AG04450 (cell line): Measurements from ENCODE around the gene CATSPER3. TPM values are rescaled to one million over a fixed set of nuclear protein-coding genes. Genes with fewer than 3 reads are reported as not detected.
"Not testable (repeated sequence)": the region's sequence is repeated elsewhere in the genome, so short reads cannot be mapped to it uniquely, and the experiment has no call there.

Experiments
- CTCF ChIA-PET: fragments of 300-600, 350-600 bp; formaldehyde crosslinking; extraction: SDS; loops from one replicate; lab custom pipeline; 2022; ENCODE audit warnings: antibody characterized with exemption, inconsistent platforms; lab: Charles Lee
- POLR2A ChIA-PET: fragments of 350-600 bp; formaldehyde crosslinking; extraction: SDS; loops from one replicate; lab custom pipeline; 2021; ENCODE audit warnings: antibody characterized with exemption, inconsistent platforms; lab: Yijun Ruan, JAX
- DNase-seq: peaks from one replicate; pipeline ENCODE4 v3.0.0-alpha.2; 2011; ENCODE audit warnings: low read depth, low spot score
- H3K27ac ChIP-seq: one replicate; pipeline ENCODE4 v1.5.1; 2012; ENCODE audit warnings: low read depth, low read length, control low read depth
- H3K27me3 ChIP-seq: one replicate; pipeline ENCODE4 v1.6.0; 2012; ENCODE audit warnings: low read length; ENCODE audit not compliant: control insufficient read depth, insufficient read depth
- H3K4me3 ChIP-seq: 2 replicates; pipeline ENCODE4 v1.5.1; 2011; ENCODE audit warnings: mild to moderate bottlenecking, low read depth, low read length, control low read depth
- H3K9me3 ChIP-seq: 2 replicates; pipeline ENCODE4 v1.5.1; 2012; ENCODE audit warnings: low read length; ENCODE audit not compliant: control insufficient read depth, insufficient read depth
- CTCF ChIP-seq: IDR thresholded peaks from 2 replicates; pipeline ENCODE4 v1.5.1; 2011; ENCODE audit warnings: low read depth, low read length, control low read depth, inconsistent platforms
- polyA plus RNA-seq: library from polyadenylated mRNA; depleted of rRNA; stranded (reverse); fragments of >200 nt; gene quantifications from 2 replicates; pipeline ENCODE4 v1.2.3, GENCODE V29; 2011

Gene CATSPER3
- polyA plus RNA-seq, 1 experiment = 0.22 TPM

- TF ChIP-seq CTCF = no peak
- ChIA-PET POLR2A (no interaction called here), CTCF (no interaction called here)
- no peak for DNase-seq
- no peak overlapping the region for H3K4me3 ChIP-seq
- peaks cover 20% of the 10 kb centered on the region for H3K9me3 ChIP-seq
- no peaks in the 10 kb centered on the region for H3K27me3 ChIP-seq
- no peak overlapping the region for H3K27ac ChIP-seq
Observed at GRCh38 chr5:134982230-134982629, 14.5 kb downstream of the CATSPER3 start.

DNA sequence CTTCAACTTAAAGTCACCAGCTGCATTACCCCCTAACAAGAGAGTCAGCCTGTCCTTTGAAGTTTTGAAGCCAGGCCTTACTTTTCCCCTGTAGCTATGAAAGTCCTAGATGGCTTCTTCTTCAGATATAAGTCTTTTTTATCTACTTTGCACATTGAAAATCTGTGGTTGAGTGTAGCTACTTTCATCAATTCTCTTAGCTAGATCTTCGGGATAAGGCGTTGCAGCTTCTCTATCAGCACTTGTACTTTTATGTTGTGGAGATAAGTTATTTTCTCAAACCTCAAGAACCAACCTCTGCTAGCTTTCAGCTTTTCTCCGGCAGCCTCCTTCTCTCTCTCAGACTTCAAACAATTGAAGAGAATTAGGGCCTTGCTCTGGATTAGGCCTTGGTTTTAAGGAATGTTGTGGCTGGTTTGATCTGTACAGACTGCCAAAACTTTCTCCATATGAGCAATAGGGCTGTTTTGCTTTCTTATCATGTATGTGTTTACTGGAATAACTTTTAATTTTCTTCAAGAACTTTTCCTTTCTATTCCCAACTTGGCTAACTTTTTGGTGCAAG is 21.6 kb downstream of the CATSPER3 start:
- H3K9me3 ChIP-seq = no peaks in the 10 kb centered on the region
- no peaks in the 10 kb centered on the region for H3K27me3 ChIP-seq
- H3K27ac ChIP-seq = no peak overlapping the region
- CTCF ChIA-PET = interaction anchor here (0.6 kb wide), 1 partner anchor 915 kb away, joined by 3 read pairs; no protein-coding TSS in a partner anchor
- TF ChIP-seq CTCF = no peak
- no peak overlapping the region for H3K4me3 ChIP-seq
- no peak for DNase-seq
- POLR2A ChIA-PET = no interaction called here

DNA sequence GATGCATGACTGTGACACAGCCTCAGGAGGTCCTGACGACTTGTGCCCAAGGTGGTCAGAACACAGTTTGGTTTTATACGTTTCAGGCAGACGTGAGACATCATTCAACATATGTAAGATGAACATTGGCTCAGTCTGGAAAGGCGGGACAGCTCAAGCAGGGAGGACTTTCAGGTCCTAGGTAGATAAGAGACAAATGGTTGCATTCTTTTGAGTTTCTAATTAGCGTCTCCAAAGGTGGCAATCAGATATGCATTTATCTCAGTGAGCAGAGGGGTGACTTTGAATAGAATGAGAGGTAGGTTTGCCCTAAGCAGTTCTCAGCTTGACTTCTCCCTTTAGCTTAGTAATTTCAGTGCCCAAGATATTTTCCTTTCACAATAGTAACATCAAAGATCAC is 22.5 kb downstream of the CATSPER3 start:
- H3K27ac ChIP-seq, H3K27me3 ChIP-seq, H3K9me3 ChIP-seq, H3K4me3 ChIP-seq, POLR2A ChIA-PET, CTCF ChIA-PET, DNase-seq: not testable (repeated sequence)

DNA sequence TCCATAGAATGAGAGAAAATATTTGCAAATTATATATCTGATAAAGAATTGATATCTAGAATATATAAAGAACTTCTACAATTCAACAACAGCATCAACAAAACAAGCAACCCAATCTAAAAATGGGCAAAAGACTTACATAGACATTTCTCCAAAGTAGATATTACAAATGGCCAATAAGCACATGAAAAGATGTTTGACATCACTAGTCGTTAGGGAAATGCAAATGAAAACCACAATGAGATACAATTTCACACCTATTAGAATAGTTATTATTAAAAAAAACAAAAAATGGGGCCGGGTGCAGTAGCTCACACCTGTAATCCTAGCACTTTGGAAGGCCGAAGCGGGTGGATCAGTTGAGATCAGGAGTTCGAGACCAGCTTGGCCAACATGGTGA is 24.4 kb downstream of the CATSPER3 start:
- no peak for TF ChIP-seq CTCF
- no peak overlapping the region for H3K27ac ChIP-seq
- H3K9me3 ChIP-seq = no peaks in the 10 kb centered on the region; the same call in 1 of the 2 replicates
- POLR2A ChIA-PET = no interaction called here
- CTCF ChIA-PET = no interaction called here
- no peaks in the 10 kb centered on the region for H3K27me3 ChIP-seq
- no peak for DNase-seq
- no peak overlapping the region for H3K4me3 ChIP-seq

- ChIA-PET POLR2A (no interaction called here), CTCF (no interaction called here)
- no peak for TF ChIP-seq CTCF
- Histone ChIP-seq H3K27me3 (no peaks in the 10 kb centered on the region), H3K9me3 (no peaks in the 10 kb centered on the region; the same call in 1 of the 2 replicates), H3K4me3 (no peak overlapping the region), H3K27ac (no peak overlapping the region)
- no peak for DNase-seq
Observed at GRCh38 chr5:134993161-134993560, 25.5 kb downstream of the CATSPER3 start.
